ENCODE results near the gene IER2. TPM values are rescaled to one million over a fixed set of nuclear protein-coding genes. Genes with fewer than 3 reads are reported as not detected.
"Not testable (repeated sequence)": the region's sequence is repeated elsewhere in the genome, so short reads cannot be mapped to it uniquely, and the experiment has no call there.

IER2 gene
- total and polyA plus RNA-seq, 2 experiments from 2014 or later, result 101 to 325 TPM

DNA sequence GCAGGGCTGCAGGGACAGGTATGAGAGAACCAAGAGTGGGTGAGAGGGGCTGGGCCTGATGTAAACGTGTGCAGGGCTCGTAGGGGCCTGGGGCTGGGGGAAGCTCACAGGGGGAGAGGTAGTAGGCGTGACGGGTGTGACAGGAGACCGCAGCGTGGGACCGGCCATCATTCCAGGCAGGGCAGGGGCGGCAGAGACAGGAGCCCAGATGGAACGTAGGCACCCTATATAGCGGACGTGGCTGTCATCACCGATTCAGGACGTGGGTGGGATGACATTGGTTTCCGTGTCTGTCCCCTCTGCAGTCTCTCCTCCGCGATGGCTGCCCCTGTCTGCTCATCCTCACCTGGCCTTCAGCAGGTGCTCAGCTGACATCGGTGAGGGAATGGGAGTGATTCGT lies 48.4 kb downstream of the IER2 start:
- TF ChIP-seq, protein P1, sequence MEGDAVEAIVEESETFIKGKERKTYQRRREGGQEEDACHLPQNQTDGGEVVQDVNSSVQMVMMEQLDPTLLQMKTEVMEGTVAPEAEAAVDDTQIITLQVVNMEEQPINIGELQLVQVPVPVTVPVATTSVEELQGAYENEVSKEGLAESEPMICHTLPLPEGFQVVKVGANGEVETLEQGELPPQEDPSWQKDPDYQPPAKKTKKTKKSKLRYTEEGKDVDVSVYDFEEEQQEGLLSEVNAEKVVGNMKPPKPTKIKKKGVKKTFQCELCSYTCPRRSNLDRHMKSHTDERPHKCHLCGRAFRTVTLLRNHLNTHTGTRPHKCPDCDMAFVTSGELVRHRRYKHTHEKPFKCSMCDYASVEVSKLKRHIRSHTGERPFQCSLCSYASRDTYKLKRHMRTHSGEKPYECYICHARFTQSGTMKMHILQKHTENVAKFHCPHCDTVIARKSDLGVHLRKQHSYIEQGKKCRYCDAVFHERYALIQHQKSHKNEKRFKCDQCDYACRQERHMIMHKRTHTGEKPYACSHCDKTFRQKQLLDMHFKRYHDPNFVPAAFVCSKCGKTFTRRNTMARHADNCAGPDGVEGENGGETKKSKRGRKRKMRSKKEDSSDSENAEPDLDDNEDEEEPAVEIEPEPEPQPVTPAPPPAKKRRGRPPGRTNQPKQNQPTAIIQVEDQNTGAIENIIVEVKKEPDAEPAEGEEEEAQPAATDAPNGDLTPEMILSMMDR (IDR thresholded peaks at IDR 0.05; ENCODE audit: poor library complexity), result no peak
- TF ChIP-seq EZH2phosphoT487 (IDR thresholded peaks at IDR 0.05; ENCODE audit: low read depth, severe bottlenecking, unreplicated experiment), result no peak
- no peak for TF ChIP-seq EZH2 (IDR thresholded peaks at IDR 0.05; ENCODE audit: borderline replicate concordance)
- WGBS (ENCODE audit: low lambda C conversion rate, missing lambda C conversion rate), result 86% methylated on average over 12 of the region's 18 CpGs
- Histone ChIP-seq H2AFZ (no peak overlapping the region), H3K4me2 (no peak overlapping the region), H3K79me2 (no peaks in the 10 kb centered on the region), H4K20me1 (ENCODE audit: insufficient read depth, poor library complexity, severe bottlenecking) (no peaks in the 10 kb centered on the region), H3K27me3 (no peaks in the 10 kb centered on the region), H3K27ac (no peak overlapping the region), H3K4me1 (ENCODE audit: insufficient read depth) (no peaks in the 10 kb centered on the region), H3K9me3 (ENCODE audit: low read depth) (no peaks in the 10 kb centered on the region), H3K36me3 (replicated peaks; ENCODE audit: insufficient read depth, low read depth) (no peaks in the 10 kb centered on the region), H3K4me3 (no peak overlapping the region), H3K9me2 (replicated peaks; ENCODE audit: insufficient read depth) (no peaks in the 10 kb centered on the region)
- no peak for DNase-seq (ENCODE audit: low spot score)

DNA sequence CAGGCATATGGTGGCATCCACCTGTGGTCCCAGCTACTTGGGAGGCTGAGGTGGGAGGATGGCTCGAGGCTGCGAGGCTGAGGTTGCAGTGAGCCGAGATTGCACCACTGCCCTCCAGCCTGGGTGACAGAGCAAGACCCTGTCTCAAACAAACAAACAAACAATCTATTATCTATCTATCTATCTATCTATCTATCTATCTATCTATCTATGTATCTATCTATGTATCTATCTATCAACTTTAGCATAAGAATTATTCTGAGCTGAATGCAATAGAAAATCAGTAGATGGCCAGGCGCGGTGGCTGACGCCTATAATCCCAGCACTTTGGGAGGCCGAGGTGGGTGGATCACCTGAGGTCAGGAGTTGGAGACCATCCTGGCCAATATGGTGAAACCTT lies 51.9 kb downstream of the IER2 start:
- not testable (repeated sequence) for DNase-seq (ENCODE audit: low spot score); H4K20me1 ChIP-seq (ENCODE audit: insufficient read depth, poor library complexity, severe bottlenecking); H2AFZ ChIP-seq; H3K4me1 ChIP-seq (ENCODE audit: insufficient read depth); H3K9me3 ChIP-seq (ENCODE audit: low read depth); H3K36me3 ChIP-seq (replicated peaks; ENCODE audit: insufficient read depth, low read depth); H3K27ac ChIP-seq; H3K4me3 ChIP-seq; H3K9me2 ChIP-seq (replicated peaks; ENCODE audit: insufficient read depth); H3K79me2 ChIP-seq; H3K4me2 ChIP-seq; H3K27me3 ChIP-seq
- 92% methylated on average over 7 of the region's 7 CpGs for WGBS (ENCODE audit: low lambda C conversion rate, missing lambda C conversion rate)

Other genes with a start within 250 kb of the IER2 start
- 0.67 TPM in 1 of 2 replicates, not detected in the other for gene SYCE2, start 231.1 kb upstream of the IER2 start, total RNA-seq
- gene SYCE2, start 231.1 kb upstream of the IER2 start, polyA plus RNA-seq, result 0.77 TPM in 1 of 2 replicates, not detected in the other
- 36.2 and 45.6 TPM in 2 replicates for gene FARSA, start 216.7 kb upstream of the IER2 start, total RNA-seq
- 86.5 and 95.3 TPM in 2 replicates for gene FARSA, start 216.7 kb upstream of the IER2 start, polyA plus RNA-seq
- gene CALR, start 211.8 kb upstream of the IER2 start, total RNA-seq, result 1,414 and 1,442 TPM in 2 replicates
- gene CALR, start 211.8 kb upstream of the IER2 start, polyA plus RNA-seq, result 915 and 922 TPM in 2 replicates
- gene RAD23A, start 204.5 kb upstream of the IER2 start, total RNA-seq, result 64.5 and 65.8 TPM in 2 replicates
- 130 and 140 TPM in 2 replicates for gene RAD23A, start 204.5 kb upstream of the IER2 start, polyA plus RNA-seq
- 21.0 and 27.2 TPM in 2 replicates for gene GADD45GIP1, start 193.2 kb upstream of the IER2 start, total RNA-seq
- 106 and 109 TPM in 2 replicates for gene GADD45GIP1, start 193.2 kb upstream of the IER2 start, polyA plus RNA-seq
- 0.17 TPM in 1 of 2 replicates, not detected in the other for gene DAND5, start 180.8 kb upstream of the IER2 start, total RNA-seq
- gene DAND5, start 180.8 kb upstream of the IER2 start, polyA plus RNA-seq, result not detected in 2 replicates
- 3.8 and 12.8 TPM in 2 replicates for gene NFIX, start 154.9 kb upstream of the IER2 start, total RNA-seq
- 6.3 and 10.2 TPM in 2 replicates for gene NFIX, start 154.9 kb upstream of the IER2 start, polyA plus RNA-seq
- gene LYL1, start 47.6 kb upstream of the IER2 start, total RNA-seq, result 0.36 and 0.47 TPM in 2 replicates
- gene LYL1, start 47.6 kb upstream of the IER2 start, polyA plus RNA-seq, result 1.0 and 1.4 TPM in 2 replicates
- gene TRMT1, start 33.7 kb upstream of the IER2 start, total RNA-seq, result 21.0 and 31.2 TPM in 2 replicates
- gene TRMT1, start 33.7 kb upstream of the IER2 start, polyA plus RNA-seq, result 33.4 and 45.1 TPM in 2 replicates
- gene NACC1, start 32.1 kb upstream of the IER2 start, total RNA-seq, result 32.6 and 35.0 TPM in 2 replicates
- 9.7 and 11.1 TPM in 2 replicates for gene NACC1, start 32.1 kb upstream of the IER2 start, polyA plus RNA-seq
- gene STX10, start within 50 bp of the IER2 start, total RNA-seq, result 63.4 and 66.5 TPM in 2 replicates
- gene STX10, start within 50 bp of the IER2 start, polyA plus RNA-seq, result 82.2 and 106 TPM in 2 replicates